ENCODE results near the gene PAIP1.
"Not testable (repeated sequence)": the region's sequence is repeated elsewhere in the genome, so short reads cannot be mapped to it uniquely, and the experiment has no call there.

PAIP1 gene

DNA sequence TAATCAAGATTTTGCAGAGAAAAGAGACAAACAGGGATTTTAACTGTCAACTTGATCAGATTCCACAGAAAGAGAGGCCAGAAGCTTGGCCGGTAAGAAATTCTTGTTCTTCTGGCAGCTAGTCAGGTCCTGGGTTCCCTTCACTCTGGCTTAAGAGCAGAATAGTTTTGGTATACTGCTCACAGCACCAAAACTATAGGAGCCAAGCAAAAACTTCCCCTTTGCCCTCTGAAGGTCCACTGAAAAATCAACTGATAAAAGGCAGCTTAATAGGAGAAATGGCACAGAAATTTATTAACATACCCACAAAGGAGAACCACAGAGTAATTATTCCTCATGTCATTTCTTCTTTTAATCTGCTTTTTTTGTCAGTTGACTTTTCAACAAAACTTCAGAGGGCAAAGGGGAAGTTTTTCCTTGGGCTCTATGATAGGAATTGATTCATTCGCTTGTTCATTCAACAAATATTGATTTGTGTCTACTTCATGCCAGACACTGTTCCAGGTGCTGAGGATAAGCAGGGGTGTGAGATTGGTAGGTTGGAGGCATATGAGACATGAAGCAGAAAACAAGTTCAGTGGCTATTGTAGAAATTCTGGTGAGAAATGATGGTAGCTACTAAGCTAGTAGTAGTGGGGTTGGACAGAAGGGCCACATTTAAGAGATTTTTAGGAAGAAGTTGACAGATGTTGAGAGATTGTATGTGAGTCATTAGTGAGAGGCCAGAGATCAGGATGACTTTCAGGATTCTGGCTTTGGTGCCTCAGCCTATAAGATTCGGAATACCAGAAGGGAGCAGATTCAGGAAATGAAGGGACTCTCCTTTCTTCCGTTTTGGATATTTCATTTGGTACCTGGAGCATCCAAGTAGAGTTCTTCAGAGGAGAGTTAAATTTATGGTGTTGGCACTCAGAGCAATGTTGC, 25.5 kb upstream of the PAIP1 start:
- Mint-ChIP-seq H3K36me3 (peaks cover 10% of the 10 kb centered on the region), H3K4me1 (no peaks in the 10 kb centered on the region), H3K9me3 (no peaks in the 10 kb centered on the region), H3K4me3 (no peak overlapping the region), H3K27me3 (no peaks in the 10 kb centered on the region), H3K27ac (peak overlapping the region; percentile 10)

GRCh38 chr5:43581398-43581797, 24.5 kb upstream of the PAIP1 start:
- H3K4me3 Mint-ChIP-seq, result no peak overlapping the region
- peaks cover 10% of the 10 kb centered on the region for H3K36me3 Mint-ChIP-seq
- no peaks in the 10 kb centered on the region for H3K27me3 Mint-ChIP-seq
- no peak overlapping the region for H3K27ac Mint-ChIP-seq
- H3K4me1 Mint-ChIP-seq, result no peaks in the 10 kb centered on the region
- no peaks in the 10 kb centered on the region for H3K9me3 Mint-ChIP-seq

GRCh38 chr5:43580402-43581210, 23.7 kb upstream of the PAIP1 start:
- H3K36me3 Mint-ChIP-seq, result peaks cover 13% of the 10 kb centered on the region
- H3K9me3 Mint-ChIP-seq, H3K4me3 Mint-ChIP-seq, H3K4me1 Mint-ChIP-seq, H3K27ac Mint-ChIP-seq, H3K27me3 Mint-ChIP-seq: not testable (repeated sequence)

DNA sequence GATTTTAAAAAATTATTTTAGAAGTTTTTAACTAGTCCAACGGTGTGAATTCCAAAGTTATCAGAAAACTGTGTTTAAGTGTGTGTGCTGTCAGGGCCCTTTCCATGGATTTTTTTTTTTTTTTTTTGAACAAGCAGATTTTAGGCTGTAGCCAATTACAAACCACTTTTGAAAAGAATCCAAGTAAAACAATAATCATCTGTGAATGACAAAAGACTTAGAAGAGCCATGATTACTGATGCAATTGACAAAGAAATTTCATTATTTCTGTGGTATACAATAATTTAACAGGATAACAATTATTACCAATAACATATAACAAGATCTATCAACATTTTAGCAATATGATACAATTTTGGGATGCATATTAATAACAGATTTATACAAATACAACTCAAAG, 16.2 kb upstream of the PAIP1 start:
- H3K9me3 Mint-ChIP-seq, result no peaks in the 10 kb centered on the region
- no peak overlapping the region for H3K27ac Mint-ChIP-seq
- no peaks in the 10 kb centered on the region for H3K27me3 Mint-ChIP-seq
- H3K4me1 Mint-ChIP-seq, result no peaks in the 10 kb centered on the region
- H3K36me3 Mint-ChIP-seq, result peaks cover 13% of the 10 kb centered on the region
- no peak overlapping the region for H3K4me3 Mint-ChIP-seq

DNA sequence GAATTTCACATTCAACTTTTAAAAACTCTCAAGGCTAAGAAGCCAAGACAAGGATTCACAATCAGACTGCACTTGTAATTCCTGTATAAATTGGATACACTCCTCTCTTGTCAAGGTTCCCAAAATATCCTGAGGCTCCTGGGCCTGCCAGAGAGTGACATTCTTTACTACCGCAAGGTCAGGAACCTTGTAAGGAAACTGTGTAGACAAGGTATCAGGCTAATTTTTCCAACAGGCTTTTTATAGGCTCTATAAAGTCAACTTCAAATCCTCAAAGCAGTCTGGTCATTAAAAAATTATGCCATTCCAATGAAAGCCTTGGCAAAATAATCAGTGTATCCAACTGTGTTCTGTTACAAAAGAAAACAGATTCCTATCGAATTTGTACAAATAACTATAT, 15.5 kb upstream of the PAIP1 start:
- Mint-ChIP-seq H3K36me3 (peaks cover 13% of the 10 kb centered on the region), H3K27ac (no peak overlapping the region), H3K4me1 (no peaks in the 10 kb centered on the region), H3K27me3 (no peaks in the 10 kb centered on the region), H3K9me3 (no peaks in the 10 kb centered on the region), H3K4me3 (no peak overlapping the region)

GRCh38 chr5:43571237-43571636, 14.4 kb upstream of the PAIP1 start:
- H3K4me3 Mint-ChIP-seq, result no peak overlapping the region
- H3K27ac Mint-ChIP-seq, result no peak overlapping the region
- no peaks in the 10 kb centered on the region for H3K27me3 Mint-ChIP-seq
- H3K4me1 Mint-ChIP-seq, result no peaks in the 10 kb centered on the region
- H3K36me3 Mint-ChIP-seq, result peaks cover 11% of the 10 kb centered on the region
- H3K9me3 Mint-ChIP-seq, result no peaks in the 10 kb centered on the region

- H3K9me3 Mint-ChIP-seq, result no peaks in the 10 kb centered on the region
- H3K27me3 Mint-ChIP-seq, result no peaks in the 10 kb centered on the region
- no peak overlapping the region for H3K27ac Mint-ChIP-seq
- no peak overlapping the region for H3K4me3 Mint-ChIP-seq
- peaks cover 8% of the 10 kb centered on the region for H3K36me3 Mint-ChIP-seq
- H3K4me1 Mint-ChIP-seq, result no peaks in the 10 kb centered on the region
These were observed 13.7 kb upstream of the PAIP1 start for GRCh38 chr5:43570450-43571158.

GRCh38 chr5:43569236-43569746, 12.4 kb upstream of the PAIP1 start:
- Mint-ChIP-seq H3K4me3 (no peak overlapping the region), H3K27me3 (no peaks in the 10 kb centered on the region), H3K27ac (no peak overlapping the region), H3K36me3 (no peaks in the 10 kb centered on the region), H3K4me1 (no peaks in the 10 kb centered on the region), H3K9me3 (no peaks in the 10 kb centered on the region)

- no peak overlapping the region for H3K27ac Mint-ChIP-seq
- H3K9me3 Mint-ChIP-seq, result no peaks in the 10 kb centered on the region
- no peaks in the 10 kb centered on the region for H3K4me1 Mint-ChIP-seq
- no peaks in the 10 kb centered on the region for H3K27me3 Mint-ChIP-seq
- H3K36me3 Mint-ChIP-seq, result no peaks in the 10 kb centered on the region
- H3K4me3 Mint-ChIP-seq, result no peak overlapping the region
These were observed 11.1 kb upstream of the PAIP1 start for GRCh38 chr5:43567967-43568366.

GRCh38 chr5:43565043-43565442, 8.2 kb upstream of the PAIP1 start:
- Mint-ChIP-seq H3K27ac (no peak overlapping the region), H3K36me3 (no peaks in the 10 kb centered on the region), H3K4me1 (no peaks in the 10 kb centered on the region), H3K4me3 (no peak overlapping the region), H3K9me3 (no peaks in the 10 kb centered on the region), H3K27me3 (peaks cover 3% of the 10 kb centered on the region)

DNA sequence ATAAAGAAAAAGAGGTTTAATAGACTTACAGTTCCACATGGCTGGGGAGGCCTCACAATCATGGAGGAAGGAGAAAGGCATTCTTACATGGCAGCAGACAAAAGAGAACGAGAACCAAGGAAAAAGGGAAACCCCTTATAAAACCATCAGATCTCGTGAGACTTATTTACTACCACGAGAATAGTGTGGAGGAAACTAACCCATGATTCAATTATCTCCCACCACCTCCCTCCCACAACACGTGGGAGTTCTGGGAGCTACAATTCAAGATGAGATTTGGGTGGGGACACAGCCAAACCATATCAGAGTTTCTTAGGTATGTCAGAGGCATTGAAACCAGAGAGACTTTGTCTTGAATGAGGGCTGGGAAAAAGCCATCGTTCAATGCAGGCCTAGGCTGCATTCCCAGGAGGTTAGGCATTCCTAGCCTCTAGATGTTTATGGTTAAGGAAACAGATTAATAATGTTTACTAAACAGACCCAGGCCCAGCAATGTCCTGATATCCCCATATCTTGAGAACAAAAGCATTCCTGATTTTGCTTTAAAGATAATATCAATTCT, 7.5 kb upstream of the PAIP1 start:
- peaks cover 3% of the 10 kb centered on the region for H3K27me3 Mint-ChIP-seq
- H3K4me1 Mint-ChIP-seq, result no peaks in the 10 kb centered on the region
- H3K27ac Mint-ChIP-seq, result no peak overlapping the region
- H3K36me3 Mint-ChIP-seq, result no peaks in the 10 kb centered on the region
- H3K4me3 Mint-ChIP-seq, result no peak overlapping the region
- H3K9me3 Mint-ChIP-seq, result no peaks in the 10 kb centered on the region

DNA sequence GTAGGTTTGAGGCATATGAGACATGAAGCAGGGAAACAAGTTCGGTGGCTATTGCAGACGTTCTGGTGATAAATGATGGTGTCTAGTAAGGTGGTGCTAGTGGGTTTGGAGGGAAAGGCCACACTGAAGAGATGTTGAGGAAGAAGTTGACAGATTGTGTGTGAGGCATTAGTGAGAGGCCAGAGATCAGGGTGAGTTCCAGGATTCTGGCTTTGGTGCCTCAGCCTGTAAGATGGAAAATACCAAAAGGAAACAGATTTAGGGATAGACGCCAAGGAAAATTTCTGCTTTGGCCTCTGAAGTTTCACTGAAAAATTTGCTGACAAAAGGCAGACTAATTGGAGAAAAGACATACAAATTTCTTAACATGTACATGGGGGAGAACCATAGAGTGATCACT, 6.4 kb upstream of the PAIP1 start:
- peaks cover 3% of the 10 kb centered on the region for H3K27me3 Mint-ChIP-seq
- no peaks in the 10 kb centered on the region for H3K36me3 Mint-ChIP-seq
- no peaks in the 10 kb centered on the region for H3K9me3 Mint-ChIP-seq
- no peak overlapping the region for H3K4me3 Mint-ChIP-seq
- no peak overlapping the region for H3K27ac Mint-ChIP-seq
- peaks cover 3% of the 10 kb centered on the region for H3K4me1 Mint-ChIP-seq

- Mint-ChIP-seq H3K9me3 (no peaks in the 10 kb centered on the region), H3K27ac (no peak overlapping the region), H3K4me1 (peaks cover 10% of the 10 kb centered on the region)
These were observed 4.5 kb upstream of the PAIP1 start for GRCh38 chr5:43561356-43561755.

GRCh38 chr5:43560128-43560527, 3.3 kb upstream of the PAIP1 start:
- Mint-ChIP-seq H3K36me3 (no peaks in the 10 kb centered on the region), H3K4me1 (peaks cover 10% of the 10 kb centered on the region), H3K27me3 (peaks cover 3% of the 10 kb centered on the region), H3K4me3 (no peak overlapping the region), H3K27ac (no peak overlapping the region), H3K9me3 (no peaks in the 10 kb centered on the region)

More at GRCh38 chr5:43561356-43561755, 4.5 kb upstream of the PAIP1 start:
- Mint-ChIP-seq H3K36me3 (no peaks in the 10 kb centered on the region), H3K4me3 (no peak overlapping the region), H3K27me3 (peaks cover 3% of the 10 kb centered on the region)

- peak overlapping the region; percentile 88 for H3K4me3 Mint-ChIP-seq
- not testable (repeated sequence) for H3K27me3 Mint-ChIP-seq, H3K4me1 Mint-ChIP-seq, H3K36me3 Mint-ChIP-seq, H3K9me3 Mint-ChIP-seq, H3K27ac Mint-ChIP-seq
These were observed 345 bp downstream of the PAIP1 start for GRCh38 chr5:43556607-43556856.

All from activated naive CD4-positive, alpha-beta T cell treated with anti-CD3 and anti-CD28 coated beads, Interleukin-2, amount 50 U/mL, for 24 hours (primary cell).